ENCODE measurements around the gene TUBB4A. TPM values are rescaled to one million over a fixed set of nuclear protein-coding genes. Genes with fewer than 3 reads are reported as not detected.

Gene TUBB4A
- total RNA-seq, 1 experiment from 2014 or later, result 20.3 TPM

- H3K27ac ChIP-seq (ENCODE audit: insufficient read length, low read depth, low read length), result no peak overlapping the region
- no peaks in the 10 kb centered on the region for H3K27me3 ChIP-seq (ENCODE audit: insufficient read depth, low read length)
- no peak for TF ChIP-seq CTCF (conservative IDR thresholded peaks at IDR 0.05)
- no peak overlapping the region for H4K91ac ChIP-seq (ENCODE audit: insufficient read length, low read depth, low read length)
- H4K20me1 ChIP-seq (ENCODE audit: control insufficient read depth, insufficient read depth, insufficient read length), result no peaks in the 10 kb centered on the region
- H3K4me1 ChIP-seq (ENCODE audit: insufficient read depth, low read length), result no peaks in the 10 kb centered on the region
- no peak overlapping the region for H3K9ac ChIP-seq (ENCODE audit: extremely low read depth, insufficient read length, low read length)
- no peak overlapping the region for H3T11ph ChIP-seq (ENCODE audit: low read length)
- H2BK20ac ChIP-seq (ENCODE audit: low read depth, low read length, poor library complexity, severe bottlenecking), result no peak overlapping the region
- Mint-ChIP-seq H3K27ac (no peak overlapping the region), H3K4me1 (no peaks in the 10 kb centered on the region), H3K9me3 (peaks cover 2 to 3% of the 10 kb centered on the region in 2 experiments; a peak in 1 of 5 replicates), H3K27me3 (ENCODE audit: low read depth) (peaks cover 21% of the 10 kb centered on the region), H3K4me3 (no peak overlapping the region), H3K36me3 (ENCODE audit: insufficient read depth in 1 of 3, low read depth in 3 of 3) (peaks cover 0 to 15% (median 0%) of the 10 kb centered on the region in 3 experiments; a peak in 3 of 7 replicates)
- no peaks in the 10 kb centered on the region for H3K79me1 ChIP-seq (ENCODE audit: insufficient read depth, low read depth, low read length, poor library complexity, severe bottlenecking)
- H3K4ac ChIP-seq (ENCODE audit: low read depth, low read length), result no peak overlapping the region
- no peak overlapping the region for H3K56ac ChIP-seq (ENCODE audit: insufficient read length, low read depth, low read length)
- H3K14ac ChIP-seq (ENCODE audit: insufficient read depth, low read length), result no peak overlapping the region
- no peaks in the 10 kb centered on the region for H3K79me2 ChIP-seq (ENCODE audit: insufficient read depth, low read length)
- H2AFZ ChIP-seq (ENCODE audit: low read length), result no peak overlapping the region
- no peak overlapping the region for H3K18ac ChIP-seq (ENCODE audit: insufficient read length, low read depth, low read length)
- no peak overlapping the region for H4K8ac ChIP-seq (replicated peaks; ENCODE audit: insufficient read length, low read depth, low read length)
- H3K23ac ChIP-seq (ENCODE audit: insufficient read length, low read depth, low read length), result no peak overlapping the region
- no peak overlapping the region for H4K5ac ChIP-seq (ENCODE audit: insufficient read length, low read depth, low read length)
- H2BK15ac ChIP-seq (ENCODE audit: low read depth, low read length), result no peak overlapping the region
- H2BK12ac ChIP-seq (ENCODE audit: insufficient read length, low read depth, low read length), result no peak overlapping the region
- H3K4me2 ChIP-seq (ENCODE audit: insufficient read depth, insufficient read length, low read length), result no peak overlapping the region
- H2BK120ac ChIP-seq (ENCODE audit: low read depth, low read length, poor library complexity, severe bottlenecking), result no peak overlapping the region
- no peak overlapping the region for H2AK5ac ChIP-seq (ENCODE audit: insufficient read length, low read length)
- no peaks in the 10 kb centered on the region for H3K9me3 ChIP-seq (ENCODE audit: control insufficient read depth, low read depth, low read length)
- peaks cover 3% of the 10 kb centered on the region for H3K23me2 ChIP-seq (ENCODE audit: insufficient read length, low read depth, low read length, poor library complexity, severe bottlenecking)
- no CpG with 5 or more reads among the region's 4 CpGs for WGBS (ENCODE audit: extremely low coverage, insufficient read length, low lambda C conversion rate)
- no peak for DNase-seq
- no peak overlapping the region for H2BK5ac ChIP-seq (ENCODE audit: insufficient read length, low read length)
These were observed 10.1 kb downstream of the TUBB4A start for GRCh38 chr19:6491802-6492592.

Data from H9 (cell line).